Measurements from ENCODE around the gene KXD1.

The KXD1 gene

GRCh38 chr19:18610245-18610555 lies 52.5 kb downstream of the KXD1 start:
- no peak for TF ChIP-seq CTCF (IDR thresholded peaks at IDR 0.05; ENCODE audit: control insufficient read depth, insufficient read depth, low read depth, low read length, missing control alignments)
- no peak for DNase-seq (ENCODE audit: low read depth)
- no peak overlapping the region for H3K4me3 ChIP-seq (ENCODE audit: control insufficient read depth, low read depth, low read length)

DNA sequence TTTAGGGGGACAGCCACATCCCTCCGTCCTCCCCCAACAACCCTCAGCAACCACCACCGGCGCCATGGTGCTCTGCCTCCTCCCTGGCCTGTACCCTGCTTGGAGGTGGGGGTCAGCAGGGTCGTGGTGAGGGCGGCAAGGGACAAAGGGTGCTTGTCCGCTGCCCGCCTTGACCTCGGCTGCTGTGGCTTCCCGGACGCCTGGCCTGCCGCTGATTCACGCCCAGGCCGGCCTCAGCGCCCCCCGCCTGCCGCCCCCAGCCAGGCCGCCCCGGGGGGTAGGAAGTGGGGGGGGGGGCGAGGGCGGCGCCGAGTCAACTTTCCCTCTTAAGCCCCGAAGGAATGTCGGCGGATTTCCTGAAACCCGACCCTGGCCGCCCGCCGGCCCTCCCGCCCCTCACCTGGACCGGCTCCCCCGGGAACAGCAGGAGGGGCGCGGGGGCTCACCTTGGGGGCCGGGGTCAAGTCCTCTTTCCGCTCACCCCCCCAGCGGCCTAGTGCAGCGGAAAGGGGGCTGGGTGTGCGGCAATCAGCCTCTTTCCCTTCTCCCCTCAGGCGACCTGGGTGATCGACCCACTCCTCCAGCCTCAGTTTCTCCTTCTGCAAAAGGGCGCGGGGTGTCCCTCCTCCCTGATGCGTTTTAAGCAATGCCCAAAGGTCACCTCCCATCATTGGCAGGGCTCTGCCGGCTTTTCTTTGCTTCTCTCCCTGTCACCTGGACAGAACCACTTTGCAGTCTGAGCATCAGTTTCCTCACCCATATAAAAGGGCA lies 53.1 kb downstream of the KXD1 start:
- TF ChIP-seq CTCF (IDR thresholded peaks at IDR 0.05; ENCODE audit: control insufficient read depth, insufficient read depth, low read depth, low read length, missing control alignments): no peak
- no peak overlapping the region for H3K4me3 ChIP-seq (ENCODE audit: control insufficient read depth, low read depth, low read length)
- no peak for DNase-seq (ENCODE audit: low read depth)

DNA sequence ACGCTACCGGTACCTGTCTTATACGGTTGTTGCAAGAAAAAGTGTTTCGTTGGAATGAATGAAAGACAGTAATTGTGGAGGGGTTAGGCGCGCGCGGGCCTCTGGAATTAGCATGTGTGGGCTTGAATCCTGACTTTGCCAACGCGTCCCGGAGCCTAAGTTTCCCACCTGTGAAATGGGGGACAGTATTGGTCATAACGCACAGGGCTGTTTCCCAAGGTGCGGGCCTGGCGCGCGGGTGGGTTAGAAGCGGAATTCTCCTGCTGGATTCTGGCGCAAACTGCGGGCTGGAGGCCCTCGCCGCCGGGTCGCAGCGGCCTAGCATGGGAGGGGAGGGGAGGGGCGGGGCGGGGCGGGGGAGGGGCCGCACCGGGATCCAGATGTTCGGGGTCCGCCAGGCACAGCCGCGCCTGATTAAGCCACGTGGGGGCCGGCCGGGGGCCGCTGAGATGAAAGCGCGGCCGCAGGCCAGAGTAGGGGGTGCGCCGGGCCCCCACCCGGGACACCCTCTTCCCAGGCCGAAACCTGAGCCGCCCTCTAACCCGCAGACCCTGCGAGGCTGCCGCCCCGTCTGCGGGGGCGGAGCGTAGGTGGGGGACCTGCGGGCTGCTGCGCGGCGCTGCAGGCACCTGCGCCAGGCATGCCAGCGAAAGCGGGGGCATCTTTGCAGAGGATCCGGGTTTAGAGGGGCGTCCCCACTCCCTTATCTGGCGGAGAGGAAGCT lies 53.8 kb downstream of the KXD1 start:
- no peak overlapping the region for H3K4me3 ChIP-seq (ENCODE audit: control insufficient read depth, low read depth, low read length)
- no peak for DNase-seq (ENCODE audit: low read depth)
- no peak for TF ChIP-seq CTCF (IDR thresholded peaks at IDR 0.05; ENCODE audit: control insufficient read depth, insufficient read depth, low read depth, low read length, missing control alignments)

- no peak for TF ChIP-seq CTCF (IDR thresholded peaks at IDR 0.05; ENCODE audit: control insufficient read depth, insufficient read depth, low read depth, low read length, missing control alignments)
- H3K4me3 ChIP-seq (ENCODE audit: control insufficient read depth, low read depth, low read length): peak overlapping the region; percentile 38
- DNase-seq (ENCODE audit: low read depth): no peak
These were observed 54.5 kb downstream of the KXD1 start for GRCh38 chr19:18612051-18612771.

DNA sequence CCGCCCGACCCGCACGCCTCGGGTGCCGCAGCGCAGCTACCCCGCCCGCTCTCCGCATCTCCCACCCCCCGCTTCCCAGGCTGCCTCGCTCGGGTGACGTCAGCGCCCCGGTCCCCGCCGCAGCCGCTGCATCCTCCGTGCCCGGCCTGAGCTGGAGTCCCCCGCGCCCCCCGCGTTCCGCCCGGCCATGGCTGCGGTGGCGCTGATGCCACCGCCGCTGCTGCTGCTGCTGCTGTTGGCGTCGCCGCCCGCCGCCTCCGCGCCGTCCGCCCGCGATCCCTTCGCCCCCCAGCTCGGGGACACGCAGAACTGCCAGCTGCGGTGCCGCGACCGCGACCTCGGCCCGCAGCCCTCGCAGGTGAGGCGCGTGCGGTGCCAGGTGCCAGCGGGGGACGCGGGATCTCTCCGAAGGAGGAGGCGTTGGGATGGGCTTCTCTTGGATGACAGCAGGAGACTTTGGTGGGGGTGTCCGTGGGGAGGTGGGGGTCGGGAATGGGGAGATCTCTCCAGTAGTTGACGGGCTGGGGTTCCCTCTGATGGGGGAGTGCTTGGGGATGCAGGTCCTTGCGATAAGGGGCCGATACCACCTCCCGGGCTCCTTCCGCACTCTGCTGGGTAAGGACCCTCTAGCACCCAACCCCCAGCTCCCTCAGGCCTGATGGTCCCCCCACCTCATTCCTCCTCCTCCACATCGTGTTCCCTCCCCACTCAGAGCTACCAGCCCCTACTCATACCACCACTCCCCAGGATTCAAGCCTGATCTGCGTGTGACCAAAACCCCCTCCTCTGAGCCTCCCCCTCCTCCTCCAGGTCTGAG lies 55.3 kb downstream of the KXD1 start, which contains the start of gene TMEM59L:
TMEM59L (plus strand) TSS at position 99 of the 817 bp plus-strand sequence; CDS start at position 188, 89 bp downstream.
- no peak for TF ChIP-seq CTCF (IDR thresholded peaks at IDR 0.05; ENCODE audit: control insufficient read depth, insufficient read depth, low read depth, low read length, missing control alignments)
- no peak for DNase-seq (ENCODE audit: low read depth)
- H3K4me3 ChIP-seq (ENCODE audit: control insufficient read depth, low read depth, low read length): peak within 1 kb of the TSS; percentile 38

Measured in AG09309 (cell line).